ENCODE results near the gene SEC22A.

Gene SEC22A

GRCh38 chr3:123281929-123282328, 80.2 kb downstream of the SEC22A start:
- Histone ChIP-seq H3K4me3 (replicated peaks; ENCODE audit: insufficient read depth, low read length) (no peak overlapping the region), H3K27ac (replicated peaks) (no peak overlapping the region), H3K27me3 (ENCODE audit: insufficient read depth, poor library complexity, severe bottlenecking) (no peaks in the 10 kb centered on the region)
- TF ChIP-seq GABPA (IDR thresholded peaks at IDR 0.05; ENCODE audit: low read depth) (no peak), POLR2AphosphoS5 (IDR thresholded peaks at IDR 0.05; ENCODE audit: low read depth) (no peak), REST (IDR thresholded peaks at IDR 0.05; ENCODE audit: insufficient replicate concordance, low read depth) (no peak), CTCF (IDR thresholded peaks at IDR 0.05; ENCODE audit: insufficient read depth, low read length) (no peak), SPI1 (IDR thresholded peaks at IDR 0.05; ENCODE audit: borderline replicate concordance, low read depth) (no peak)
- no peak for DNase-seq (ENCODE audit: low read depth in 1 of 2, low spot score in 1 of 2)

GRCh38 chr3:123282461-123282860, 80.7 kb downstream of the SEC22A start:
- no peak overlapping the region for H3K27ac ChIP-seq (replicated peaks)
- no peak overlapping the region for H3K4me3 ChIP-seq (replicated peaks; ENCODE audit: insufficient read depth, low read length)
- H3K27me3 ChIP-seq (ENCODE audit: insufficient read depth, poor library complexity, severe bottlenecking), result no peaks in the 10 kb centered on the region
- no peak for DNase-seq (ENCODE audit: low read depth in 1 of 2, low spot score in 1 of 2)
- TF ChIP-seq GABPA (IDR thresholded peaks at IDR 0.05; ENCODE audit: low read depth), result no peak
- no peak for TF ChIP-seq REST (IDR thresholded peaks at IDR 0.05; ENCODE audit: insufficient replicate concordance, low read depth)
- TF ChIP-seq POLR2AphosphoS5 (IDR thresholded peaks at IDR 0.05; ENCODE audit: low read depth), result no peak

- Histone ChIP-seq H3K27ac (replicated peaks) (no peak overlapping the region), H3K27me3 (ENCODE audit: insufficient read depth, poor library complexity, severe bottlenecking) (no peaks in the 10 kb centered on the region), H3K4me3 (replicated peaks; ENCODE audit: insufficient read depth, low read length) (no peak overlapping the region)
- no peak for DNase-seq (ENCODE audit: low read depth in 1 of 2, low spot score in 1 of 2)
- TF ChIP-seq CTCF (IDR thresholded peaks at IDR 0.05; ENCODE audit: insufficient read depth, low read length) (no peak), GABPA (IDR thresholded peaks at IDR 0.05; ENCODE audit: low read depth) (no peak), SPI1 (IDR thresholded peaks at IDR 0.05; ENCODE audit: borderline replicate concordance, low read depth) (no peak), POLR2AphosphoS5 (IDR thresholded peaks at IDR 0.05; ENCODE audit: low read depth) (no peak), REST (IDR thresholded peaks at IDR 0.05; ENCODE audit: insufficient replicate concordance, low read depth) (no peak)
Observed at GRCh38 chr3:123283074-123283473, 81.3 kb downstream of the SEC22A start.
